Measurements from ENCODE around the gene SPPL3.

The SPPL3 gene

DNA sequence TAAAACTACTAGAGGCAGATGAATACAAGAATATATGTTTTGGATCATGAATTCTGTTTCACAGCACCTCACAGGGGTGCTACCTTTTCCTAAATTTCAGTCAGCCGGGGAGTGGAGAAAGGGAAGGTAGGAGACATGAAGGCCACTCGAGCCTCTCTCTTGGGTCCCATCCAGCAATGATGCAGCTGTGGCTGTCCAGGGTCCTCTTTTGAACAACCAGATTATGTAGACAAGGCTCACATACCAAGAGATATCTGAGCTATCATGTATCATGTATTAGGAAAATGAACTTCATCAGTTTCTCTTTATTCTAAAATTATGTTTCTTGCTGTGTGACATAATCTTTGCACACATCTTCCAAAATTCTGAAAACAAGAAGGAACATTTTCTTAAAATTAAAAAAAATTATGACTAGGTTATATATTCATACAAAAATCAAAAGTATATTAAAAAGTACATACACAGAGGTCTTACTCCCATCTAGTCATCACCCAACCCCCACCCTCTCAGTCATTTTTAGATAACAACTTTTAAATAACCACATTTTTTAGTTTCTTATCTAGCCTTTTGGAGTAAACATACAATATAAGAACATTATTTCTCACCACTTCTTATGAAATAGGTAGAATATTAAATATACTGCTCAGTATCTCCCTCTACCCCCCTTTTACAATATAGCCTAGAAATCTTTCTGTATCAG is 89.8 kb downstream of the SPPL3 start:
- Histone ChIP-seq H3K36me3 (ENCODE audit: control insufficient read depth, insufficient read depth, low read length, severe bottlenecking) (peaks cover 7% of the 10 kb centered on the region), H3K4me3 (ENCODE audit: low read length) (no peak overlapping the region), H3K4me1 (ENCODE audit: control insufficient read depth, insufficient read depth, low read length) (no peaks in the 10 kb centered on the region), H3K9ac (ENCODE audit: low read length) (no peak overlapping the region), H3K9me3 (ENCODE audit: control insufficient read depth, low read length) (no peaks in the 10 kb centered on the region), H3K27me3 (replicated peaks; ENCODE audit: control insufficient read depth, insufficient read depth, low read length) (no peaks in the 10 kb centered on the region)
- DNase-seq (ENCODE audit: low read depth) = no peak

DNA sequence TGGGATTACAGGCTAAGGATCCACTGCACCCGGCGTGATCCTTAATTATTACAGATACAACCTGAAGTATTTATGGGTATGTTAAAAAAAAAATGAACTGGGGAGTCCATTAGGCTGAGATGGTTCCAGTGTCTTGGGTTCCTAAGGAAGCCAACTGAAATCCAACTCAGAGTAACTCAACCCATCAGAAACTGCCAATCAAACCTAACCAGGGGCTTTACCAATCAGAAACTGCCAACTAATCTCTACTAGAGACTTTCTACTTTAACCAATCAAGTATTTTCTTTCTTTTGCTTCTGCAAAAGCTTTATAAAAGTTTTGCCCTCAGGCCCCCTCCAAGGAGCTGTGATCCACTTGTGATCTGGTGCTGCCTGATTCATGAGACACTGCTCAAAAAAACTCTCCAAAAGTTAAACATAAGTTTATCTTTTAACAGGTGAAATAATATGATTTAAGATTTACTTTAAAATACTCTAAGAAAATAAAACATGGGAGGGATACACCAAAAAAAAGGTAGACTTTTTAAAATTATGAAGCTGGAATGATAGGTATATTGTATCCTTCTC is 90.5 kb downstream of the SPPL3 start:
- Histone ChIP-seq H3K9me3 (ENCODE audit: control insufficient read depth, low read length) (no peaks in the 10 kb centered on the region), H3K4me1 (ENCODE audit: control insufficient read depth, insufficient read depth, low read length) (no peaks in the 10 kb centered on the region)

DNA sequence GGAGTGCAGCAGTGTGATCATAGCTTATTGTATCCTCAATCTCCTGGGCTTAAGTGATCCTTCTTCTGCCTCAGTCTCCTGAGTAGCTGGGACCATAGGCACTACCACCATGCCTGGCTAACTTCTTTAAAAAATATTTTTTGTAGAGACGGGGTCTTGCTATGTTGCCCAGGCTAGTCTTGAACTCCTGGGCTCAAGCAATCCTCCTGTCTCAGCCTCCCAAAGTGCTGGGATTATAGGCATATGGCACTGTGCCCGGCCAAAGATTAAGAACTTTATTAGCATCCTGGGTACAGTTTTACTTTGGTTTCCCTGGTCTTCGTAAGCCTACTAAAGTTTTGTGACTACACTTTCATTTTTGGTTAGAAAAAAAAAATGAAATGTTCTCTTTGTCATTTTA is 94.1 kb downstream of the SPPL3 start:
- no peaks in the 10 kb centered on the region for H3K27me3 ChIP-seq (replicated peaks; ENCODE audit: control insufficient read depth, insufficient read depth, low read length)
- no peak overlapping the region for H3K9ac ChIP-seq (ENCODE audit: low read length)
- no peaks in the 10 kb centered on the region for H3K4me1 ChIP-seq (ENCODE audit: control insufficient read depth, insufficient read depth, low read length)
- H3K9me3 ChIP-seq (ENCODE audit: control insufficient read depth, low read length) = no peaks in the 10 kb centered on the region
- H3K4me3 ChIP-seq (ENCODE audit: low read length) = no peak overlapping the region
- DNase-seq (ENCODE audit: low read depth) = no peak
- H3K36me3 ChIP-seq (ENCODE audit: control insufficient read depth, insufficient read depth, low read length, severe bottlenecking) = peaks cover 18% of the 10 kb centered on the region

More for the DNA sequence above, 90.5 kb downstream of the SPPL3 start:
- H3K36me3 ChIP-seq (ENCODE audit: control insufficient read depth, insufficient read depth, low read length, severe bottlenecking) = peaks cover 11% of the 10 kb centered on the region
- H3K27me3 ChIP-seq (replicated peaks; ENCODE audit: control insufficient read depth, insufficient read depth, low read length) = no peaks in the 10 kb centered on the region
- H3K9ac ChIP-seq (ENCODE audit: low read length) = no peak overlapping the region
- H3K4me3 ChIP-seq (ENCODE audit: low read length) = no peak overlapping the region
- no peak for DNase-seq (ENCODE audit: low read depth)

DNA sequence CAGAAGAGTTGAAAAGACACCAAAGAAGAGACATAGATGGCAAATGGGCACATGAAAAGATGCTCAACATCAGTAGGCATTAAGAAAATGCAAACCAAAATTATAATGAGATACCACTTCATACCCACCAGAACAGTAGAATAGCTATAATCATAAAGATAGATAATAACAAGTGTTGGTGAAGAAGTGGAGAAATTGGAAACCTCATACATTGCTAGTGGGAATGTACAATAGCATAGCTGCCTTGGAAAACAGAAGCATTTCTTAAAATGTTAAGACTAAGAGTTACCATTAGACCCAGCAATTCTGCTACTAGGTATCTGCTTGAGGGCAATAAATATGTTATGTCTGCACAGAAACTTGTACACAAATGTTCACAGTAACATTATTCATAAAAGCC is 99.7 kb downstream of the SPPL3 start:
- Histone ChIP-seq H3K4me3 (ENCODE audit: low read length) (no peak overlapping the region), H3K9me3 (ENCODE audit: control insufficient read depth, low read length) (no peaks in the 10 kb centered on the region)
- DNase-seq (ENCODE audit: low read depth) = no peak

DNA sequence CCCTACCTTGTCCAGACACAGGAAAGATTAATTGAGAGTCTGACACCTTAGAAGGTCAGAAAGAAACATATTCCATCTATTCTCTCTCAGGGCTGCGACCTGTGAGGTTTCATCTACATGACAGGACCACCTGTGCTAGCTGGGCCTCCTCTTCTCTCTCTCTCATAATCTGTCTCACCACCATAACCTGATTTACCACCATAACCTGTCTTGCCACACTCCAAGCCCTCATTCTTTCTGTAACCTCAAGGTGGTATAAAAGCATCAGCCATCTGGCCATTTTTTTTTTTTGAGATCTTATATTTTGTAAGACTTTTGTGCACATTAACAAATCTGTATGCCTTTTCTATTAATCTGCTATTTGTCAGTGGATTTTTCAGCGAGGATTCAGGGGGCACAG is 103.0 kb downstream of the SPPL3 start:
- no peak for DNase-seq (ENCODE audit: low read depth)
- H3K36me3 ChIP-seq (ENCODE audit: control insufficient read depth, insufficient read depth, low read length, severe bottlenecking) = peaks cover under 1% of the 10 kb centered on the region
- no peak overlapping the region for H3K4me3 ChIP-seq (ENCODE audit: low read length)
- peaks cover 3% of the 10 kb centered on the region for H3K9me3 ChIP-seq (ENCODE audit: control insufficient read depth, low read length)
- no peak overlapping the region for H3K9ac ChIP-seq (ENCODE audit: low read length)
- no peaks in the 10 kb centered on the region for H3K4me1 ChIP-seq (ENCODE audit: control insufficient read depth, insufficient read depth, low read length)
- H3K27me3 ChIP-seq (replicated peaks; ENCODE audit: control insufficient read depth, insufficient read depth, low read length) = no peaks in the 10 kb centered on the region

More for the DNA sequence above, 99.7 kb downstream of the SPPL3 start:
- no peaks in the 10 kb centered on the region for H3K27me3 ChIP-seq (replicated peaks; ENCODE audit: control insufficient read depth, insufficient read depth, low read length)
- peaks cover 11% of the 10 kb centered on the region for H3K36me3 ChIP-seq (ENCODE audit: control insufficient read depth, insufficient read depth, low read length, severe bottlenecking)
- no peaks in the 10 kb centered on the region for H3K4me1 ChIP-seq (ENCODE audit: control insufficient read depth, insufficient read depth, low read length)
- H3K9ac ChIP-seq (ENCODE audit: low read length) = no peak overlapping the region

DNA sequence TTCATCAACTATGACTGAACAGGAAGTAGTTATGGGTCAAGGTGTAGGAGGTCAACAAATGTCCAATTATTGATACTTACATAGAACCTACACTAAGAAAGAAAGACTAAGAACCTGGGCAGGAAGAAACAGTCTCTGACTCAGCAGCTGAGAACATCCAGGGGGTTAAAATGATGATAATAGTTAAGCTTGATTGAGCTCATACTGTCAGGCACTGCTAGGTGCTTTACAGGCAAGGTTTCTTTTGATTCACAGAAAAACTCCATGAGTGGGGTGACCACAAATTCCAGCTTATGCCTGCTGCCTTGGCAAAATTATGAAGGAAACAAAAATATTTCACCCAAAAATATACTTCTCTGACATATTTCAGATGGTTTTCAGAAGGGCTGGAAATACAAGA is 103.5 kb downstream of the SPPL3 start:
- no peaks in the 10 kb centered on the region for H3K4me1 ChIP-seq (ENCODE audit: control insufficient read depth, insufficient read depth, low read length)
- no peak overlapping the region for H3K4me3 ChIP-seq (ENCODE audit: low read length)
- peaks cover 8% of the 10 kb centered on the region for H3K9me3 ChIP-seq (ENCODE audit: control insufficient read depth, low read length)
- H3K27me3 ChIP-seq (replicated peaks; ENCODE audit: control insufficient read depth, insufficient read depth, low read length) = no peaks in the 10 kb centered on the region
- H3K9ac ChIP-seq (ENCODE audit: low read length) = no peak overlapping the region
- no peak for DNase-seq (ENCODE audit: low read depth)
- no peaks in the 10 kb centered on the region for H3K36me3 ChIP-seq (ENCODE audit: control insufficient read depth, insufficient read depth, low read length, severe bottlenecking)

DNA sequence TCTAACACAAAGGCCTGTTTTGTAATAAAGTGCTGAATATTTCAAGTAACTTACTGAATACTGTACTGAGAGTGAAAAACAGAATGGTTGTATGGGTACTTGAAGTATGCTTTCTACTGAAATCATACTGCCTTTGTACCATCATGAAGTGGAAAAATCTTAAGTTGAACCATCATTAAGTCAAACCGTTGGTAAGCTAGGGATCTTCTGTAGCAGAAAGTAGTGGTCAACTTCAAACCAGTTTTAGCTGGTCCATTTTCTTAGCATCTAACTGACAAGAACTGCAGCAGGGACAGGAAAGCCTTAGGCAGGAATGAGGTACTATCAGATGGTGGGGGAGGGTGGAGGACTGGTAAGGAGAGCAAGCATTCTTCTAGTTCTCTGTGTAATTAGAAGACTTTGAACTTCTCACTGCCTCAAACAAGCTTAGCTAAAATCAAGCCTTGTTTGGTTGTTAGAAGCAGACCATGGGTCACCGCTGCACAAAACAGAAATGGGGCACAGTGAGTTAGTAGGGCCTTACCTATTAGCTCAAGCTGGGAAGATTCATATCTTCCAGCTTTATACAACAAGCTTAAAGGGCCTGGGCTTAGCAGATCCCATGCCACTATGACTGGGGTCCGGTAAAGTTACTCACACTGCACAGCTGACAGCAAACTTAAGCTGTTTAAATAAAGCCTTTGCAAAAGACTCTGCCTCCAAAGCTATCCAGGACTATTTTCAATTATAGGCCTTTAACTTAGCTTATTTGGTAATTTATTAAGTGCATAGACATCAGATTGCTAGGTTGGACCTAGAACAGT is 104.7 kb downstream of the SPPL3 start:
- peaks cover 18% of the 10 kb centered on the region for H3K9me3 ChIP-seq (ENCODE audit: control insufficient read depth, low read length)
- no peaks in the 10 kb centered on the region for H3K4me1 ChIP-seq (ENCODE audit: control insufficient read depth, insufficient read depth, low read length)
- peak; percentile 8 for DNase-seq (ENCODE audit: low read depth)
- H3K4me3 ChIP-seq (ENCODE audit: low read length) = no peak overlapping the region
- H3K9ac ChIP-seq (ENCODE audit: low read length) = no peak overlapping the region
- H3K36me3 ChIP-seq (ENCODE audit: control insufficient read depth, insufficient read depth, low read length, severe bottlenecking) = no peaks in the 10 kb centered on the region
- no peaks in the 10 kb centered on the region for H3K27me3 ChIP-seq (replicated peaks; ENCODE audit: control insufficient read depth, insufficient read depth, low read length)

DNA sequence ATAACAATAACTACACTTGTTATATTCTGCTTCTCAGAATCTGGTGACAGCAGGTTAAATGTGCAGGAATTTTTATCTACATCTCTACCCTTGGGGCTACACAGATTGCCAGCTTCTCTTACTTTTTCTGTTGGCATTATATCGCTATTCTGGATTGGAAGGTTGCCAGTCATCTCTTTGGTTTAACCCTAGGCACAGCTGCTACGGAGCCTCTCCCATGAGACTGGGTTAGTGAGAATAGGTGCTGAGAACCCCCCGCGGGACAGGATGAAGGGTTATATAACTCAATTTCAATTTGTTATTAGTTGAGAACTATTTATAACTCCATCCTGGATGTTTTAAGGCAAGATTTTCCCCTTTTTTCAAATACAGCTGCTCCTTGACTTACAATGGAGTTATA is 105.5 kb downstream of the SPPL3 start:
- no peaks in the 10 kb centered on the region for H3K27me3 ChIP-seq (replicated peaks; ENCODE audit: control insufficient read depth, insufficient read depth, low read length)
- peaks cover 23% of the 10 kb centered on the region for H3K9me3 ChIP-seq (ENCODE audit: control insufficient read depth, low read length)
- H3K4me1 ChIP-seq (ENCODE audit: control insufficient read depth, insufficient read depth, low read length) = no peaks in the 10 kb centered on the region
- DNase-seq (ENCODE audit: low read depth) = no peak
- H3K36me3 ChIP-seq (ENCODE audit: control insufficient read depth, insufficient read depth, low read length, severe bottlenecking) = no peaks in the 10 kb centered on the region
- no peak overlapping the region for H3K4me3 ChIP-seq (ENCODE audit: low read length)
- H3K9ac ChIP-seq (ENCODE audit: low read length) = no peak overlapping the region

DNA sequence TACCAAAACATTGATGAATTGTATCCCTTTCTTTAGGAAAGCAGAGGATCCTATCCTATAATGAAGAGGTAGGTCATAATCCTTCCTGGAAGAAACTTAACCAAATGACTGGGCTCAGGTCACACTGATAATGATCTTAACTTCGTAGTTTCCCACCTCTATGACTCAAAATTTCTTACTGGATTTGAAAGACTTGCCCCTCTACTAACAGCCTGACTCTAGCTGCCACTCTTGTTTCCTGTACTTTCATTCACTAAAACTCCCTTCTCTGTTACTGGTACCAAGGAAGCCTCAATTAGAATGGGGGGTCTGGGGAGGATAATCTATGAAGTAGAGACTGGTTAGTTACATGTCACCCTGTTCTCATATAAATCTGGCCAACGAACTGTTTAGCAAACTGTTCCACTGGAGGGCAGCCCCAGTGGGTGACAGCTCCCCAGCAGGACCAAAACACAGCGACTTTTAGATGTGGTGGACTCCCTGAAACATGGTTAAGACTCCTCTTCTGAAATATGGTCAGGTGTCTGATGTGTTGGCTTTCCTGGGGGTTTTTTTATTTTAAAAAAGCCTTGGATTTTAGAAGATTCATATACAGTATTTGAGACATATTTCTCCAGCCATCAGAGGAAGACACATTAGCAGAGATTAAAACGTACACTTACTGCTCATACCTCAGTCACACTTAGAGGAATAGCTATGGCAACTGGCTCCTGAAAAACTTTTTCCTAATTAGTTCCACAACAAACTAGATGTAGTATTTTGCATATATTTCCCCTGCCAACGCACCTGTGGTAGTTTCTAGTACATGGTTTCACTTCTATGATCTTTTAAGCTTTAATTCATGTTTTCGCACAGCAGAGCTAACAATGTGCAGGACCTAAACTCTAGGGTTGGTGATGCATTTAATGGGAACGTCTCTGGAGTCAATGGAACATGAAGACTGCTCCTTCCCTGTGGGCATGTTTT is 106.2 kb downstream of the SPPL3 start:
- peaks cover 28% of the 10 kb centered on the region for H3K9me3 ChIP-seq (ENCODE audit: control insufficient read depth, low read length)
- H3K4me1 ChIP-seq (ENCODE audit: control insufficient read depth, insufficient read depth, low read length) = no peaks in the 10 kb centered on the region
- no peak for DNase-seq (ENCODE audit: low read depth)

DNA sequence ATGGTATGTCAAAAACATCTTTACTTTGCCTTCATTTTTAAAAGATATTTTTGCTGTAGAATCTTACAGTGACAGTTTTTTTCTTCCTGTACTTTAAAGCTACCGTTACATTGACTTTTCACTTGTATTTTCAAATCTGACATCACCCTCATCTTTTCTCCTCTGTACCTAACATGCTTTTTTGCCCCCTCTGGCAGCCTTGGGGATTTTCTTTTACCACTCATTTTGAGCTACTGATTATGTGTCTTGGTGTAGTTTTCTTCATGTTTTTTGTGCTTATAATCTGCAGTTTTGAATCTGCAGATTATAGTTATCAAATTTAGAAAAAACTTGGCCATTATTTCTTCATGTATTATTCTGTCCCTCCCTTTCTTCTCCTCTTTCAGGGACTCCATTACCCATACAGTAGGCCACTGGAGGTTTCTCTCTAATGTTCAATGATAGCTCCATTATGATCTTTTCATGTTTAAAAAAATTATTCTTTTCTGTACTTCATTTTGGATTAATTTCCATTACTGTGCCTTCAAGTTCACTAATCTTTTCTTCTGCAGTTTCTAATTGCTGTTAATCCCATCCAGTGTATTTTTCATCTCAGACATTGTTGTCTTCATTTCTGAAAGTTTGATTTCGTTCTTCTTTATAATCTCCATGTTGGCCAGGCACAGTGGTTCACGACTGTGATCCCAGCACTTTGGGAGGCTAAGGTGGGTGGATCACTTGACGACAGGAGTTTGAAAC is 108.5 kb downstream of the SPPL3 start:
- Histone ChIP-seq H3K9ac (ENCODE audit: low read length) (no peak overlapping the region), H3K27me3 (replicated peaks; ENCODE audit: control insufficient read depth, insufficient read depth, low read length) (no peaks in the 10 kb centered on the region), H3K9me3 (ENCODE audit: control insufficient read depth, low read length) (peaks cover 28% of the 10 kb centered on the region), H3K36me3 (ENCODE audit: control insufficient read depth, insufficient read depth, low read length, severe bottlenecking) (no peaks in the 10 kb centered on the region), H3K4me3 (ENCODE audit: low read length) (no peak overlapping the region), H3K4me1 (ENCODE audit: control insufficient read depth, insufficient read depth, low read length) (peaks cover 8% of the 10 kb centered on the region)
- no peak for DNase-seq (ENCODE audit: low read depth)

More for the DNA sequence above, 106.2 kb downstream of the SPPL3 start:
- no peak overlapping the region for H3K9ac ChIP-seq (ENCODE audit: low read length)
- H3K4me3 ChIP-seq (ENCODE audit: low read length) = no peak overlapping the region
- no peaks in the 10 kb centered on the region for H3K36me3 ChIP-seq (ENCODE audit: control insufficient read depth, insufficient read depth, low read length, severe bottlenecking)
- H3K27me3 ChIP-seq (replicated peaks; ENCODE audit: control insufficient read depth, insufficient read depth, low read length) = no peaks in the 10 kb centered on the region
